HCT116 (cell line): ENCODE results near the gene TBKBP1. TPM values are rescaled to one million over a fixed set of nuclear protein-coding genes. Genes with fewer than 3 reads are reported as not detected.

Source experiments
- ATAC-seq: fragments of 200-7000 bp; cut with Tn5 transposase; 2 replicates; pipeline ENCODE4 v1.9.1; 2020; ENCODE audit warnings: mild to moderate bottlenecking, moderate library complexity
- BruUV-seq: library from RNA; stranded (reverse); fragments of 400-500 nt; replicated peaks from 2 replicates; lab custom pipeline; 2021; lab: Mats Ljungman, UMichigan
- CTCF ChIA-PET: fragments of 300-600 bp; sonication (Branson Sonifier 250); formaldehyde crosslinking; loops from one replicate; lab custom pipeline; 2021; ENCODE audit warnings: antibody characterized with exemption; lab: Charles Lee
- POLR2A ChIA-PET: fragments of 300-600, 350-600 bp; sonication (Branson Sonifier 250); formaldehyde crosslinking; loops from one replicate; lab custom pipeline; 2021; ENCODE audit warnings: antibody characterized with exemption; lab: Charles Lee
- RAD21 ChIA-PET, 2 experiments: fragments of 300-600 bp; sonication (Branson Sonifier 250); formaldehyde crosslinking; loops; one replicate each; lab custom pipeline; 2023; ENCODE audit warnings: low total read pairs in 2 of 2; ENCODE audit not compliant: uncharacterized antibody in 2 of 2, unreplicated experiment in 2 of 2, low non-redundant PET in 1 of 2; lab: Charles Lee
- DNase-seq: peaks from one replicate; pipeline ENCODE4 v3.0.0-alpha.2; 2010; ENCODE audit warnings: low read depth, low spot score
- H2AFZ ChIP-seq: fragments of 200-600 bp; shearing (Covaris generic), sonication (generic); 2 replicates; pipeline ENCODE4 v1.6.1; 2017; ENCODE audit warnings: low read depth, mixed run types, mixed read lengths, antibody characterized with exemption, low read length; ENCODE audit not compliant: poor library complexity, severe bottlenecking
- H3K27ac ChIP-seq: 2 replicates; pipeline ENCODE4 v1.5.1; 2012; ENCODE audit warnings: low read depth, low read length
- H3K27me3 ChIP-seq: fragments of 200-600 bp; sonication (generic); 2 replicates; pipeline ENCODE4 v1.6.1; 2016; ENCODE audit warnings: mixed run types, low read length, mixed read lengths; ENCODE audit not compliant: insufficient read depth
- H3K36me3 ChIP-seq, 2 experiments: fragments of 200-500 bp in 1 of 2; fragments of 200-600 bp in 1 of 2; sonication (Bioruptor generic) in 1 of 2; sonication (generic) in 1 of 2; 2 replicates each; pipeline versions ENCODE4 v1.5.1 to v1.6.1; 2014 to 2016; ENCODE audit warnings: low read length in 2 of 2, inconsistent platforms in 1 of 2, mixed read lengths in 1 of 2, mixed run types in 1 of 2; ENCODE audit not compliant: insufficient read depth in 2 of 2, control insufficient read depth in 1 of 2
- H3K4me1 ChIP-seq, 2 experiments: fragments of 200-600 bp in 1 of 2; sonication (generic) in 1 of 2; 2 replicates each; pipeline versions ENCODE4 v1.5.1 to v1.6.1; 2012 to 2017; ENCODE audit warnings: low read length in 2 of 2, inconsistent platforms in 1 of 2, mild to moderate bottlenecking in 1 of 2, mixed read lengths in 1 of 2, mixed run types in 1 of 2, moderate library complexity in 1 of 2; ENCODE audit not compliant: insufficient read depth in 2 of 2, control insufficient read depth in 1 of 2
- H3K4me2 ChIP-seq: fragments of 200-600 bp; sonication (generic); 2 replicates; pipeline ENCODE4 v1.6.1; 2017; ENCODE audit warnings: mixed run types, low read length, mixed read lengths
- H3K4me3 ChIP-seq, 2 experiments: fragments of 200-600 bp in 1 of 2; sonication (generic) in 1 of 2; replicated peaks in 1 of 2; 2 replicates each; pipeline ENCODE4 v1.5.1; 2011 to 2016; ENCODE audit warnings: low read length in 2 of 2, control low read depth in 1 of 2, low read depth in 1 of 2, mild to moderate bottlenecking in 1 of 2, mixed read lengths in 1 of 2, mixed run types in 1 of 2
- H3K79me2 ChIP-seq: fragments of 200-600 bp; sonication (generic); 2 replicates; pipeline ENCODE4 v1.6.1; 2017; ENCODE audit warnings: mild to moderate bottlenecking, mixed run types, low read length, moderate library complexity, mixed read lengths; ENCODE audit not compliant: insufficient read depth
- H3K9ac ChIP-seq: fragments of 200-600 bp; sonication (generic); 2 replicates; pipeline ENCODE4 v1.6.1; 2016; ENCODE audit warnings: low read length, mixed read lengths
- H3K9me2 ChIP-seq: fragments of 200-600 bp; sonication (generic), shearing (Covaris generic); 2 replicates; pipeline ENCODE4 v1.6.1; 2017; ENCODE audit warnings: mixed run types, mild to moderate bottlenecking, moderate library complexity; ENCODE audit not compliant: insufficient read depth
- H3K9me3 ChIP-seq, 2 experiments: fragments of 200-500 bp in 1 of 2; fragments of 200-600 bp in 1 of 2; sonication (Bioruptor generic) in 1 of 2; sonication (generic) in 1 of 2; 2 replicates each; pipeline ENCODE4 v1.6.1; 2014 to 2017; ENCODE audit warnings: low read length in 2 of 2, mixed read lengths in 2 of 2, inconsistent platforms in 1 of 2, low read depth in 1 of 2, mild to moderate bottlenecking in 1 of 2, mixed run types in 1 of 2, moderate library complexity in 1 of 2; ENCODE audit not compliant: control insufficient read depth in 1 of 2, insufficient read depth in 1 of 2
- H4K20me1 ChIP-seq: fragments of 200-600 bp; sonication (generic), shearing (Covaris generic); 2 replicates; pipeline ENCODE4 v1.6.1; 2017; ENCODE audit warnings: mixed run types, mild to moderate bottlenecking, moderate library complexity; ENCODE audit not compliant: insufficient read depth
- ATF3 ChIP-seq: IDR thresholded peaks from 2 replicates; pipeline ENCODE4 v1.6.1; 2012
- CEBPB ChIP-seq: IDR thresholded peaks from 2 replicates; pipeline ENCODE4 v1.6.1; 2012; ENCODE audit warnings: low read depth
- EGR1 ChIP-seq: IDR thresholded peaks from 2 replicates; pipeline ENCODE4 v1.6.1; 2012; ENCODE audit warnings: low read depth
- EZH2 ChIP-seq: fragments of 200-600 bp; sonication (generic); IDR thresholded peaks from 2 replicates; pipeline ENCODE4 v1.6.1; 2017; ENCODE audit warnings: antibody characterized with exemption, mixed run types
- EZH2phosphoT487 ChIP-seq: fragments of 200-600 bp; IDR thresholded peaks from 2 replicates; pipeline ENCODE4 v1.6.1; 2018; ENCODE audit warnings: antibody characterized with exemption, borderline replicate concordance
- JUND ChIP-seq: IDR thresholded peaks from 2 replicates; pipeline ENCODE4 v1.6.1; 2012
- MAX ChIP-seq: IDR thresholded peaks from 2 replicates; pipeline ENCODE4 v1.6.1; 2012
- POLR2AphosphoS5 ChIP-seq: IDR thresholded peaks from 2 replicates; pipeline ENCODE4 v1.6.1; 2011; ENCODE audit warnings: mild to moderate bottlenecking, low read depth, low read length, moderate library complexity
- RAD21 ChIP-seq: IDR thresholded peaks from 2 replicates; pipeline ENCODE4 v1.6.1; 2012; ENCODE audit warnings: low read depth, mild to moderate bottlenecking
- REST ChIP-seq: IDR thresholded peaks from 2 replicates; pipeline ENCODE4 v1.6.1; 2012; ENCODE audit warnings: low read depth
- SIN3A ChIP-seq: IDR thresholded peaks from 2 replicates; pipeline ENCODE4 v1.6.1; 2012; ENCODE audit warnings: low read depth
- SP1 ChIP-seq: IDR thresholded peaks from 2 replicates; pipeline ENCODE4 v1.6.1; 2012; ENCODE audit warnings: low read depth
- SRF ChIP-seq: IDR thresholded peaks from 2 replicates; pipeline ENCODE4 v1.6.1; 2012; ENCODE audit warnings: low read depth
- YY1 ChIP-seq: IDR thresholded peaks from 2 replicates; pipeline ENCODE4 v1.6.1; 2011; ENCODE audit warnings: low read length, low read depth, moderate library complexity, mild to moderate bottlenecking; ENCODE audit not compliant: insufficient replicate concordance; ENCODE audit errors: extremely low read depth
- ZFX ChIP-seq: fragments of 450-650 bp; IDR thresholded peaks from 2 replicates; pipeline ENCODE4 v1.6.1; 2017
- ZNF274 ChIP-seq: fragments of 200-500 bp; sonication (Bioruptor generic); IDR thresholded peaks from 2 replicates; pipeline ENCODE4 v1.6.1; 2014; ENCODE audit warnings: mild to moderate bottlenecking, low read depth, low read length, inconsistent platforms
- intact Hi-C: fragments of 100-400 bp; cut with micrococcal nuclease; formaldehyde crosslinking; loops from 2 replicates; pipeline ENCODE4 v1.10.0; 2022
- total RNA-seq: library from RNA; stranded (reverse); gene quantifications from one replicate; pipeline ENCODE4 v1.2.1, GENCODE V29; 2021; ENCODE audit not compliant: unreplicated experiment

Gene TBKBP1
- total RNA-seq, 1 experiment from 2014 or later, result 12.4 TPM

- Histone ChIP-seq H3K4me3 (no peak overlapping the region), H3K27ac (no peak overlapping the region), H3K79me2 (no peaks in the 10 kb centered on the region), H3K9me2 (no peaks in the 10 kb centered on the region), H3K4me2 (no peak overlapping the region), H4K20me1 (no peaks in the 10 kb centered on the region), H3K27me3 (peaks cover 37% of the 10 kb centered on the region; the same call in 1 of the 2 replicates), H3K36me3 (no peaks in the 10 kb centered on the region), H3K9ac (no peak overlapping the region), H2AFZ (no peak overlapping the region), H3K4me1 (peaks cover 10 to 35% of the 10 kb centered on the region in 2 experiments), H3K9me3 (no peaks in the 10 kb centered on the region)
- TF ChIP-seq RAD21, result no peak
- intact Hi-C loops, result no loop called here
- ChIA-PET POLR2A (no interaction called here), CTCF (no interaction called here), RAD21 (no interaction called here)
- ATAC-seq (no peak), DNase-seq (no peak)
- no TSS peak for BruUV-seq
Measured at GRCh38 chr17:47715669-47716325, 21.8 kb downstream of the TBKBP1 start.

- ChIA-PET CTCF (no interaction called here), RAD21 (no interaction called here), POLR2A (no interaction called here)
- Histone ChIP-seq H3K36me3 (no peaks in the 10 kb centered on the region), H3K27ac (no peak overlapping the region), H3K9ac (no peak overlapping the region), H4K20me1 (no peaks in the 10 kb centered on the region), H3K9me2 (no peaks in the 10 kb centered on the region), H2AFZ (no peak overlapping the region), H3K4me2 (no peak overlapping the region), H3K79me2 (no peaks in the 10 kb centered on the region), H3K4me1 (peaks cover 16 to 41% of the 10 kb centered on the region in 2 experiments), H3K27me3 (peaks cover 37% of the 10 kb centered on the region; the same call in 1 of the 2 replicates), H3K4me3 (no peak overlapping the region), H3K9me3 (no peaks in the 10 kb centered on the region)
- ATAC-seq, result no peak
- no TSS peak for BruUV-seq
- intact Hi-C loops, result no loop called here
- DNase-seq, result no peak
- no peak for TF ChIP-seq CEBPB
- TF ChIP-seq ATF3, result no peak
- no peak for TF ChIP-seq EZH2phosphoT487
- TF ChIP-seq SP1, result no peak
- no peak for TF ChIP-seq YY1
- TF ChIP-seq SIN3A, result no peak
- no peak for TF ChIP-seq RAD21
- TF ChIP-seq JUND, result no peak
- TF ChIP-seq POLR2AphosphoS5, result no peak
- no peak for TF ChIP-seq EZH2
- TF ChIP-seq ZNF274, result no peak
- TF ChIP-seq ZFX, result no peak
- TF ChIP-seq SRF, result no peak
- TF ChIP-seq EGR1, result no peak
- no peak for TF ChIP-seq REST
- TF ChIP-seq MAX, result no peak
Measured at GRCh38 chr17:47716375-47716774, 22.4 kb downstream of the TBKBP1 start.
